ENCODE results near the gene ABCC10. TPM values are rescaled to one million over a fixed set of nuclear protein-coding genes. Genes with fewer than 3 reads are reported as not detected.
"Not testable (repeated sequence)": the region's sequence is repeated elsewhere in the genome, so short reads cannot be mapped to it uniquely, and the experiment has no call there.

The ABCC10 gene, protein sequence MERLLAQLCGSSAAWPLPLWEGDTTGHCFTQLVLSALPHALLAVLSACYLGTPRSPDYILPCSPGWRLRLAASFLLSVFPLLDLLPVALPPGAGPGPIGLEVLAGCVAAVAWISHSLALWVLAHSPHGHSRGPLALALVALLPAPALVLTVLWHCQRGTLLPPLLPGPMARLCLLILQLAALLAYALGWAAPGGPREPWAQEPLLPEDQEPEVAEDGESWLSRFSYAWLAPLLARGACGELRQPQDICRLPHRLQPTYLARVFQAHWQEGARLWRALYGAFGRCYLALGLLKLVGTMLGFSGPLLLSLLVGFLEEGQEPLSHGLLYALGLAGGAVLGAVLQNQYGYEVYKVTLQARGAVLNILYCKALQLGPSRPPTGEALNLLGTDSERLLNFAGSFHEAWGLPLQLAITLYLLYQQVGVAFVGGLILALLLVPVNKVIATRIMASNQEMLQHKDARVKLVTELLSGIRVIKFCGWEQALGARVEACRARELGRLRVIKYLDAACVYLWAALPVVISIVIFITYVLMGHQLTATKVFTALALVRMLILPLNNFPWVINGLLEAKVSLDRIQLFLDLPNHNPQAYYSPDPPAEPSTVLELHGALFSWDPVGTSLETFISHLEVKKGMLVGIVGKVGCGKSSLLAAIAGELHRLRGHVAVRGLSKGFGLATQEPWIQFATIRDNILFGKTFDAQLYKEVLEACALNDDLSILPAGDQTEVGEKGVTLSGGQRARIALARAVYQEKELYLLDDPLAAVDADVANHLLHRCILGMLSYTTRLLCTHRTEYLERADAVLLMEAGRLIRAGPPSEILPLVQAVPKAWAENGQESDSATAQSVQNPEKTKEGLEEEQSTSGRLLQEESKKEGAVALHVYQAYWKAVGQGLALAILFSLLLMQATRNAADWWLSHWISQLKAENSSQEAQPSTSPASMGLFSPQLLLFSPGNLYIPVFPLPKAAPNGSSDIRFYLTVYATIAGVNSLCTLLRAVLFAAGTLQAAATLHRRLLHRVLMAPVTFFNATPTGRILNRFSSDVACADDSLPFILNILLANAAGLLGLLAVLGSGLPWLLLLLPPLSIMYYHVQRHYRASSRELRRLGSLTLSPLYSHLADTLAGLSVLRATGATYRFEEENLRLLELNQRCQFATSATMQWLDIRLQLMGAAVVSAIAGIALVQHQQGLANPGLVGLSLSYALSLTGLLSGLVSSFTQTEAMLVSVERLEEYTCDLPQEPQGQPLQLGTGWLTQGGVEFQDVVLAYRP (N-terminal part only)
- 16.6 and 17.1 TPM in 2 replicates for total RNA-seq (2014; rRNA removed; shearing (Covaris generic))
- 19.2 and 23.1 TPM in 2 replicates for polyA plus RNA-seq (2015; cell fraction: cytosol; rRNA removed)
- polyA plus RNA-seq (2015; cell fraction: nucleus; rRNA removed), result 75.9 and 80.8 TPM in 2 replicates

GRCh38 chr6:43427406-43428111 is at the start of gene ABCC10:
Gene ABCC10 (plus strand): TSS chr6:43427541. CDS start chr6:43427979, 438 bp downstream.
- in situ Hi-C loops (cut with HindIII; ENCODE audit: low pct_unique_long_range_greater_than_20kb, low sequenced_read_pairs), result no loop called here
- peak; percentile 95 for DNase-seq (ENCODE audit: low read depth, low spot score)

DNA sequence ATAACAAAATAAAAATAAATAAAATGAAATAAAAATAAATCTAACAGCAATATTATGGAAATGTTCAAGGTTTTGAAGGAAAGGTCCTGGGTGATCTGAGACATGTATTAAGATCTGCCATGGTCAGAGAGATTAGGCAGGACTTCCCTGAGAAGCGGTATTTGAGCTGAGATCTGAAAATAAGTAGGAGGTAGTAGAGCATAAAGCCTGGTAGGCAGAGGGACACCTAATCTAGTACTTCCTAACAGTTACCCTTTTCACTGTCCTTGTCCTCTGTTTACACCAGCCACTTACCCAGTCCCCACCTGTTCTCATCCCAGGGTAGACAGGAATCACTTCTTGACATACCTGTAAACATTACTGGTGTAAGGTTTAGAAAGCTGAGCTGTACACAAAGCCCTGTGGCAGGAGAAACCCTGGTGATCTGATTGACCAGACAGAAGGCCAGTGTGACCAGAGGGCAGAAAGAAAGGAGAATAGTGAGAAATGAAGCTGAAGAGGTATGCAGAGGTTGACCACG is 49.6 kb upstream of the ABCC10 start:
- DNase-seq (ENCODE audit: low read depth, low spot score), result no peak
- in situ Hi-C loops (cut with HindIII; ENCODE audit: low pct_unique_long_range_greater_than_20kb, low sequenced_read_pairs), result no loop called here

DNA sequence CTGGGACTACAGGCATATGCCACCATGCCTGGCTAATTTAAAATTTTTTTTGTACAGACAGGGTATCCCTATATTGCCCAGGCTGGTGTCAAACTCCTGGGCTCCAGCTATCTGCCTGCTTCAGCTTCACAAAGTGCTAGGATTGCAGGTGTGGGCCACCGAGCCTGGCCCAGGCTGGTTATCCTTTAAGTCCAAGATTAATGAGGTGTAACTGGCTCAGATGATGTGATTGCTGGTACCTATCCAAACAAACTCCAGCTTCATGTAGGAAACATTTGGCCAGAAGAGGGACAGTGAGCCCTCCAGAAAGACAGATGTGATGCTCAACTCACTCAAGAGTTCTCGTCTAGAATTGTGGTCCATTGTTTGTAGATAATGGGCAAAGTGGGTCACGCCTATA is 48.7 kb upstream of the ABCC10 start:
- no peak for DNase-seq (ENCODE audit: low read depth, low spot score)
- in situ Hi-C loops (cut with HindIII; ENCODE audit: low pct_unique_long_range_greater_than_20kb, low sequenced_read_pairs), result no loop called here

- DNase-seq (ENCODE audit: low read depth, low spot score); in situ Hi-C loops (cut with HindIII; ENCODE audit: low pct_unique_long_range_greater_than_20kb, low sequenced_read_pairs): not testable (repeated sequence)
These were observed 46.5 kb upstream of the ABCC10 start for GRCh38 chr6:43380858-43381257.

DNA sequence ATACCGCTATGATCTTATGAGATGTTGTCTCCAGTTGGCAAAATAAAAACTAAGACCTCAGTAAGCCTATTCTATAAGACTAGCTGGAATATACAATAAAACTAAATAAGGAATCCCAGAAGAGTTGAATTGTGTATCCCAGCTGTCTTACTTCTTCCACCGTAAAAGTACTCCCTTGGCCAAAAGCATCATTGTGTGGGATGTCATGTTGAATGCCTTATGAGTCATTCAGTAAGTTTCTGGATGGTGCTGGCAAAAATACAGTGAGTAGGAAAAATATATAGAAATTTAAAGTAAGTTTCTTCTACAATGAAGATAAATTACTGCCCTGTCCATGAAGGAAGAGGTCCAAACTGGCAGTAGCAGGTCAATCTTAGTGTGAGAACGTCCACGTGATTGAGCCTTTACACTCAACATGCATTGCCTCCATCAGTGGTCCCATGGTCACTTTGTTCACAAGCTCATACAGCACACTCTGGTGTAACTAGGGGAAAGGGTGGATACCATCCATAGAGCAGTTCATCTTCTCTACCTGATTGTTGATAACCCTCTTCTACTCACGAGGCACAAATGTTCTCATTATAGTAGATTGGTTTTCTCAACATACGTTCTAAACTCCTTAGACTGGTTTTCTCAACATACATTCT is 44.2 kb upstream of the ABCC10 start:
- in situ Hi-C loops (cut with HindIII; ENCODE audit: low pct_unique_long_range_greater_than_20kb, low sequenced_read_pairs), result no loop called here
- DNase-seq (ENCODE audit: low read depth, low spot score), result no peak

DNA sequence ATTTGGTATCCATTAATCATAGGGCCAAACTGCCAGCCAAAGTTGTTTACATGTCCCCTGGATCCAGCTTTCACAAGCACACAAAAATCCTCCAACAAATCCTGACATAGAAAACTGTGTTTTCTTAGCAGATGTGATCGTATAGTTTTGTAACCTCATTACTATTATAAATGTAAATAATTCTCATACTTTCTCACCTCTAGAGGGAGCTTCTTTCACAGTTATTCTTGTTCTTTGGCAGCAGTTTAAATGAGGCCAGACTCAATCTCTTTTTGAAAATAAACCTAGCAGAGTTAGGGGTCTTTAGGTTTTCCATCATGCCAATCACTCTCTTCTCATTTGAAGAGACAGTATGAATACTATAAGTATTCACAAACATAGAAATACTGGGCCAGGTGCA is 40.8 kb upstream of the ABCC10 start:
- in situ Hi-C loops (cut with HindIII; ENCODE audit: low pct_unique_long_range_greater_than_20kb, low sequenced_read_pairs), result no loop called here
- DNase-seq (ENCODE audit: low read depth, low spot score), result peak; percentile 59

- in situ Hi-C loops (cut with HindIII; ENCODE audit: low pct_unique_long_range_greater_than_20kb, low sequenced_read_pairs), result no loop called here
- DNase-seq (ENCODE audit: low read depth, low spot score), result no peak
These were observed 37.5 kb upstream of the ABCC10 start for GRCh38 chr6:43389730-43390295.

DNA sequence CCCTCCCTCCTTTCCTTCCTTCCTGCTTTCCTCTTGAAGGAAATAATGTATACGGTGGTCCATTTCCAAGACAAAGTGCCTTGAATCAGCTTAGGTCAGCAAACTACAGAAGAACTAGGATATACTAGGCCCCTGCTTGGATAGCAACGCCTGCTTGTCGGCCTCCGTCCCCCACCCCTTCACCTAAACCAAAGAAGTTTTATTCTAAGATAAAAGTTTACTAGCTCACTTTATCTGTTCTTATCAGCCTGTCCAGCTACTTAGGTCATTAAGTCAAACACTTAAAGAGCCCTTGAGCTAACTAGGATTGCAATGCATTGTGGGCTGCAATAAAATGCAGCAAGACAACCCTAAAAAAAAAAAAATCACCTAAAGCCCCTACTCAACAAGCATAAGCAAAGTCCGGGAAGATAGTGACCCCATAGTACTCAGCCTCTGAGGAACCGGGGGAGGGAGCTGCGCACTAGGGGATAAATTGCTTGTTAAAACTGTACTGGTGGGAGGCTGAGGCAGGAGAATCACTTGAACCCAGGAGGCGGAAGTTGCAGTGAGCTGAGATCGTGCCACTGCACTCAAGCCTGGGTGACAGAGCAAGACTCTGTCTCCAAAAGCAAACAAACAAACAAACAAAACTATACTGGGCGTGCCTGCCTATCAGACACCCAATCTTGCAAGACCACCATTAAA is 36.4 kb upstream of the ABCC10 start:
- DNase-seq (ENCODE audit: low read depth, low spot score); in situ Hi-C loops (cut with HindIII; ENCODE audit: low pct_unique_long_range_greater_than_20kb, low sequenced_read_pairs): not testable (repeated sequence)

- in situ Hi-C loops (cut with HindIII; ENCODE audit: low pct_unique_long_range_greater_than_20kb, low sequenced_read_pairs), result no loop called here
- DNase-seq (ENCODE audit: low read depth, low spot score), result no peak
These were observed 35.8 kb upstream of the ABCC10 start for GRCh38 chr6:43391440-43392031.

- DNase-seq (ENCODE audit: low read depth, low spot score); in situ Hi-C loops (cut with HindIII; ENCODE audit: low pct_unique_long_range_greater_than_20kb, low sequenced_read_pairs): not testable (repeated sequence)
These were observed 34.2 kb upstream of the ABCC10 start for GRCh38 chr6:43393133-43393532.

- in situ Hi-C loops (cut with HindIII; ENCODE audit: low pct_unique_long_range_greater_than_20kb, low sequenced_read_pairs), result no loop called here
- DNase-seq (ENCODE audit: low read depth, low spot score), result no peak
These were observed 33.7 kb upstream of the ABCC10 start for GRCh38 chr6:43393602-43394001.

DNA sequence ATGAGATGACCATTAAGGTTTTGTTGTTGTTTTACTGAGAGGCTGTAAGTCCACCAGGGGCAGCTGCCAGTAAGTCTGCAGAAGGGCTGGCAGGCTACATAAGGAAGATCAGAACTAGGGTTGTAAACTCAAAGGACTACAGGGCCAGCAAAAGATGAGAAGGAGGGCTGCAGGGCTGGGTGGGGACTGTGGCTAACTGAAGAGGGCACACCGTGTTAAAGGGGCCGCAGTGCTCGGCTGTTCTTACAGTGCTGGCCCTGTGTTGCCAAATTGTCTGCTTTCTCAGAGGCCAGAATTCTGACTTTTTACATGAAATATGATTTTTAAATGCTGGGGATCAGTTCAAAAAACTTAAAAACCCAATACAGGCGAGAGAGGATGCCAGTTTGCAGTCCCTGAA is 32.4 kb upstream of the ABCC10 start:
- in situ Hi-C loops (cut with HindIII; ENCODE audit: low pct_unique_long_range_greater_than_20kb, low sequenced_read_pairs), result no loop called here
- no peak for DNase-seq (ENCODE audit: low read depth, low spot score)

DNA sequence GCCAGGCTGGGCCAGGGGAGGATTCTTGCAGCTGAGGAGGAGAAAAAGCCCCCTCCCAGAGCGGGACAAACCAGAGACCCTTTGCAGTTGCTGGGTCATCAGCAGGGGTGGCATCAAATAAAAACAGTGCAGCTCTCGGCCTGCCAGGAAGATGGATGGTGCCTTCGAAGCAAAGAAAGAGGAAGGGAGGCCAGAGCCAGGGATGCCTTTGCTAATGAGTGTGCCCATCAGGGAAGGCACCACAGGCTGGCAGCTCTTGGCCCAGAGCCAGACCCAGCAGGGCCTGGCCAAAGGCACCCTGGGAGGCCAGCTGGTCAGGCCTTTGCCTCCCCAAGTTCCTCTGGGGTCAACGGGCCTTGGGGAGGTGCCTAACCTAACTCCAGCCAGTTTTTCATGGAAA is 31.6 kb upstream of the ABCC10 start:
- no peak for DNase-seq (ENCODE audit: low read depth, low spot score)
- in situ Hi-C loops (cut with HindIII; ENCODE audit: low pct_unique_long_range_greater_than_20kb, low sequenced_read_pairs), result no loop called here

DNA sequence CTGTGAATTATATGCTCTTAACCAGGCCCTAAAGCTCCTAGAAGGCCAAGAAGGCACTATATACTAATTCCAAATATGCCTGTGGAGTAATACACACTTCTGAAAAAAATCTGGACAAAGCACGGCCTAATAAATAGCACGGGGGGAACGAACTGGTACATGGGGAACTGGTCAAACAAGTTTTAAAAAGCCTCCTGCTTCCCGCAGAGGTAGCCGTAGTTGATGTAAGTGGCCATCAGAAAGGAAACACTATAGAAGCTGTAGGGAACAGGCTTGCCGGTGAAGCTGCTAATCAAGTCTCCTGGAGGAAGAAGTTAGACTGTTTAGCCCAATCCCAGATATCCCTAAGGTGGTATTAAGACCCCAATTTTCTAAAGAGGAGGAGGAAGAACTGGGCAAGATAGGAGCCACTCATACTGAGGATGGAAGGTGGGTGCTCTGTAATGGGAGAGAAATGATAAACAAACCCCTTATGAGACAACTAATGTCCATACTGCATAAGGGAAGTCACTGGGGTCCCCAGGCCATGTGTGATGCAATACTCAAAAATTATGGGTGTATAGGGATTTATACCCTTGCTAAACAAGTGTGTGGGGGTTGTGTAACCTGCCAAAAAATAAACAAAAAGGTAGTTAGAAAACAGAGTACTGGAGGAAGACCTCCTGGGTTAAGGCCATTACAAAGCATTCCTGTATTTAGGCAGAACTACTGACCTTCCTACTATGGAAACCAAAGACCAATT is 30.8 kb upstream of the ABCC10 start:
- DNase-seq (ENCODE audit: low read depth, low spot score), result no peak
- in situ Hi-C loops (cut with HindIII; ENCODE audit: low pct_unique_long_range_greater_than_20kb, low sequenced_read_pairs), result no loop called here
